ENCODE results near the gene KIAA0930.
"Not testable (repeated sequence)": the region's sequence is repeated elsewhere in the genome, so short reads cannot be mapped to it uniquely, and the experiment has no call there.

Gene KIAA0930

GRCh38 chr22:45240810-45241631 lies at the start of gene KIAA0930:
KIAA0930 (minus strand) TSS chr22:45240894; CDS start chr22:45240703, 191 bp downstream.
- peak; percentile 68 to 71 (median 71) for DNase-seq (ENCODE audit: low read depth in 3 of 3)

- no peak for DNase-seq (ENCODE audit: low read depth in 3 of 3)
Measured at GRCh38 chr22:45286854-45287551, 46.3 kb upstream of the KIAA0930 start.

GRCh38 chr22:45285263-45286058 lies 44.8 kb upstream of the KIAA0930 start:
- no peak for DNase-seq (ENCODE audit: low read depth in 3 of 3)

GRCh38 chr22:45284705-45285262 lies 44.1 kb upstream of the KIAA0930 start, which contains the start of gene UPK3A:
UPK3A (plus strand) TSS chr22:45284949; CDS start chr22:45285014, 65 bp downstream.
- peak; percentile 29 to 38 (median 38) for DNase-seq (ENCODE audit: low read depth in 3 of 3)

GRCh38 chr22:45281010-45281409 lies 40.3 kb upstream of the KIAA0930 start:
- no peak for DNase-seq (ENCODE audit: low read depth in 3 of 3)

- DNase-seq (ENCODE audit: low read depth in 3 of 3): no peak
Measured at GRCh38 chr22:45280587-45280980, 39.9 kb upstream of the KIAA0930 start.

GRCh38 chr22:45278125-45278524 lies 37.4 kb upstream of the KIAA0930 start:
- DNase-seq (ENCODE audit: low read depth in 3 of 3): no peak

GRCh38 chr22:45277720-45278119 lies 37.0 kb upstream of the KIAA0930 start:
- not testable (repeated sequence) for DNase-seq (ENCODE audit: low read depth in 3 of 3)

GRCh38 chr22:45276507-45277105 lies 35.9 kb upstream of the KIAA0930 start:
- no peak for DNase-seq (ENCODE audit: low read depth in 3 of 3)

GRCh38 chr22:45273452-45274075 lies 32.9 kb upstream of the KIAA0930 start:
- DNase-seq (ENCODE audit: low read depth in 3 of 3): no peak

- no peak for DNase-seq (ENCODE audit: low read depth in 3 of 3)
Measured at GRCh38 chr22:45272498-45272897, 31.8 kb upstream of the KIAA0930 start.

- DNase-seq (ENCODE audit: low read depth in 3 of 3): no peak
Measured at GRCh38 chr22:45271667-45272201, 31.0 kb upstream of the KIAA0930 start.

GRCh38 chr22:45270095-45271020 lies 29.7 kb upstream of the KIAA0930 start:
- no peak for DNase-seq (ENCODE audit: low read depth in 3 of 3)

GRCh38 chr22:45268958-45269844 lies 28.5 kb upstream of the KIAA0930 start:
- DNase-seq (ENCODE audit: low read depth in 3 of 3): peak; percentile 76 to 87 (median 82)

GRCh38 chr22:45268167-45268957 lies 27.7 kb upstream of the KIAA0930 start:
- peak in 1 of 3 experiments; percentile 5 for DNase-seq (ENCODE audit: low read depth in 3 of 3)

GRCh38 chr22:45265535-45265934 lies 24.8 kb upstream of the KIAA0930 start:
- DNase-seq (ENCODE audit: low read depth in 3 of 3): no peak

- no peak for DNase-seq (ENCODE audit: low read depth in 3 of 3)
Measured at GRCh38 chr22:45263463-45264269, 23.0 kb upstream of the KIAA0930 start.

Measured in stimulated activated CD4-positive, alpha-beta T cell treated with anti-CD3 and anti-CD28 coated beads, TNF-alpha, amount 100 ng/mL, for 4 hours (primary cell).